Measurements from ENCODE around the gene MIDN.

The MIDN gene

DNA sequence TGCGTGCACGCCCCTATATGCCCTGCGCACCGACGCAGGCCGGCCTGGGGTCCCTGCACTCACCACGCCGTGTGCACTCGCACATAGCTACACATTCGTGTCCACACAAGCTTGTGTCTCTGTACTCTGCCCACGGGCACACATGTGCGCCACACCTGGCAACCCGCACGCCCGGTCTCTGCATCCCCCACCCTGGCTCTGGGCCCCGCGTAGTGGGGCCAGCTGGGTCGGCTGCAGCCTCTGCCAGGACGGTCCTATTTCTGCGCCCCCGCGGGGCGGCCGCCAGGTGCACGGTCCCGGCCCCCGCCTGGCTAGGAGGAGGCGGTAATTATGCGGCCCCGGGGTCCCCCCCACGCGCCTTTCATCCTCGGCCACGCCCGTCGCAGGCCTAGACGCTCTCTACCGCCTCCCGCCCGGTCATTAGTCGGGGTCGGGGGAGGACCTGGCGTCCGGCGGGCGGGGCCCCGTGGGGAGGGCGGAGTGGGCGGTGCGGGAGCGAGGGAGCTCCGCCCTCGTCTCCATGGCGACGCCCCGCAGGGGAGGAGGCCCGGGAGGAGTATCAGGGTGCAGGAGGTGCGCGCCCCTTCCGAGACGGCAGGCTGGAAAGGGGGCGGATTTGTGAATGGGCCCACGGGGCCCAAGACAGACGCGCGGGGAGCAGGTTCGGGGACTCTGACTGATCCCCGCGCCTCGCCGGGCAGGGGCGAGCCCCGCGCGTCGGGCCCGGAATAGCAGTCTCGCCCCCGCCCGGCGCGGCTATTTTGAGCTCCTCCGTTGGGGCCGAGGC is 17.9 kb downstream of the MIDN start:
- DNase-seq (ENCODE audit: extremely low spot score), result peak; percentile 91
- POLR2A ChIA-PET, result interaction anchor here (0.7 to 4.0 kb wide), 5 partner anchors 11 to 25 kb away, joined by 3 to 65 read pairs (median 4); partner anchors contain the start of gene ATP5F1D
- TF ChIP-seq, protein P1, sequence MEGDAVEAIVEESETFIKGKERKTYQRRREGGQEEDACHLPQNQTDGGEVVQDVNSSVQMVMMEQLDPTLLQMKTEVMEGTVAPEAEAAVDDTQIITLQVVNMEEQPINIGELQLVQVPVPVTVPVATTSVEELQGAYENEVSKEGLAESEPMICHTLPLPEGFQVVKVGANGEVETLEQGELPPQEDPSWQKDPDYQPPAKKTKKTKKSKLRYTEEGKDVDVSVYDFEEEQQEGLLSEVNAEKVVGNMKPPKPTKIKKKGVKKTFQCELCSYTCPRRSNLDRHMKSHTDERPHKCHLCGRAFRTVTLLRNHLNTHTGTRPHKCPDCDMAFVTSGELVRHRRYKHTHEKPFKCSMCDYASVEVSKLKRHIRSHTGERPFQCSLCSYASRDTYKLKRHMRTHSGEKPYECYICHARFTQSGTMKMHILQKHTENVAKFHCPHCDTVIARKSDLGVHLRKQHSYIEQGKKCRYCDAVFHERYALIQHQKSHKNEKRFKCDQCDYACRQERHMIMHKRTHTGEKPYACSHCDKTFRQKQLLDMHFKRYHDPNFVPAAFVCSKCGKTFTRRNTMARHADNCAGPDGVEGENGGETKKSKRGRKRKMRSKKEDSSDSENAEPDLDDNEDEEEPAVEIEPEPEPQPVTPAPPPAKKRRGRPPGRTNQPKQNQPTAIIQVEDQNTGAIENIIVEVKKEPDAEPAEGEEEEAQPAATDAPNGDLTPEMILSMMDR (IDR thresholded peaks at IDR 0.05; ENCODE audit: control extremely low read depth, extremely low read depth, low read depth, missing control alignments), result no peak
- CTCF ChIA-PET, result interaction anchor here (0.7 to 18.0 kb wide), 23 partner anchors 8 to 587 kb away, joined by 3 to 491 read pairs (median 4); partner anchors contain the start of genes ATP5F1D, CBARP, CNN2 and FAM174C

DNA sequence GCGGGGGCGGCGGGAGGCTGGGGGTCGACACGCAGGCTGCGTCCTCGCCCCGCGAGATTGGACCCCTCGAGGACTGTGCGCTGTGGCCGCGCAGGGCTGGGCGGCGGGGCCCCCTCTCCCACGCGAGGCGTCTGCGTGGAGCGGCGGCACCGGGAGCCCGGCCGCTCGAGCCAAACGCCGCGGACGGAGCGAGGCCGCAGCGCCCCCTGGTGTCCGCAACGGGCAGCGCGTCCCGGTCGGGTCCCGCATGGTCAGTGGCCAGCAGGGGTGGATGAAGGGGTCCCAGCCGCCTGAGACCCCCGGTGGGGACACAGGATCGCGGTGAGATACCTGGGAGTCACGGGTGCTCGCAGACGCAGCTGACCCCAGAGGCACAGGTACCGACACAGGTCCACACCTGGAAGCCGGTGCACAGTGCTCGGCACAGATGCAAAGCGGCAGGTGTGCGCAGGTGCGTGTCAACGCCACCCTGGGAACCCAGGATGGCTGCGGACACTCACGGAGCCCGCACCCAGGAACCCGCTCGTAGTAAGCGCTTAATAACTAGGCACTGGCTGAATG is 18.6 kb downstream of the MIDN start:
- POLR2A ChIA-PET, result interaction anchor here (0.9 to 4.0 kb wide), 4 partner anchors 12 to 23 kb away, joined by 4 to 65 read pairs (median 4); no protein-coding TSS in a partner anchor
- DNase-seq (ENCODE audit: extremely low spot score), result no peak
- TF ChIP-seq, protein P1 (IDR thresholded peaks at IDR 0.05; ENCODE audit: control extremely low read depth, extremely low read depth, low read depth, missing control alignments), result peak; percentile 99
- CTCF ChIA-PET, result interaction anchor here (0.7 to 18.0 kb wide), 22 partner anchors 8 to 586 kb away, joined by 3 to 491 read pairs (median 4); partner anchors contain the start of genes ATP5F1D, CBARP, CNN2 and FAM174C

DNA sequence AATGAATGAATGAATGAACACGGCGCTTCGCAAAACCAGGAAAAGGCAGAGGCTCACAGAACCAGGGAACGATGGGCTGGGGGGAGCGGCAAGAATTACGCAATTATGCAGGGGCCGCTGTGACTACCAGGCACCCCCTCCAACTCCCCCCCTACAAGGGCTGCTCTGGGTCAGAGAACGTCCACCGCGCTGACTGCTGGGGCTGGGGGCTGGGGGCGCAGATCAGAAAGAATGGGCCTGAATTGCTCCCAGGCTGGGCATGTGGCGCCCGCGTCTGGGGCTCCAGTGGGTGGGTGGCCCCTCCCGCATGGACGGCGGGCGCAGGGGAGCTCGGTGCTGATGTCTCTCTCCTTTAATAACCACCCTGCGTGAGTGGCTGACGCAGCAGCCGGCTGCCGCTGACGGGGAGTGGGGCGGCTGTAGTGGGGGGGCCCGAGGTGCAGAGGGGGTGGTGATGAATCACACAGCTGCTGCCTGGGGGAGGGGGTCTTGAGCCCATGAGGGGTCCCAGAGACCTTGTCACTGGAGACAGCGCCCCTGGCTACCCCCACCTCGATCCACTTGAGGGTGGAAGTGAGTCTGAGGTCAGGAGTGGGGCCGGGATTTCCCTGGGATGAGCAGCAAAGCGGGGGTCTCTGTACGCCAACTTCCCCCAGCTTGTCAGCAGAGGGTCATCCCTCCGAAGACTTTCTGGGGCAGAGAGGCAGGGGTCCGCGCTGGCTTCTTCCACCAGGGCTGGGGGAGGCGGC is 19.3 kb downstream of the MIDN start:
- TF ChIP-seq, protein P1 (IDR thresholded peaks at IDR 0.05; ENCODE audit: control extremely low read depth, extremely low read depth, low read depth, missing control alignments), result no peak
- ChIA-PET POLR2A (interaction anchor here (4.0 kb wide), 1 partner anchor 23 kb away, joined by 65 read pairs; no protein-coding TSS in a partner anchor), CTCF (interaction anchor here (1.4 to 18.0 kb wide), 6 partner anchors 12 to 105 kb away, joined by 3 to 491 read pairs (median 14); partner anchors contain the start of genes ATP5F1D and CBARP)
- no peak for DNase-seq (ENCODE audit: extremely low spot score)

DNA sequence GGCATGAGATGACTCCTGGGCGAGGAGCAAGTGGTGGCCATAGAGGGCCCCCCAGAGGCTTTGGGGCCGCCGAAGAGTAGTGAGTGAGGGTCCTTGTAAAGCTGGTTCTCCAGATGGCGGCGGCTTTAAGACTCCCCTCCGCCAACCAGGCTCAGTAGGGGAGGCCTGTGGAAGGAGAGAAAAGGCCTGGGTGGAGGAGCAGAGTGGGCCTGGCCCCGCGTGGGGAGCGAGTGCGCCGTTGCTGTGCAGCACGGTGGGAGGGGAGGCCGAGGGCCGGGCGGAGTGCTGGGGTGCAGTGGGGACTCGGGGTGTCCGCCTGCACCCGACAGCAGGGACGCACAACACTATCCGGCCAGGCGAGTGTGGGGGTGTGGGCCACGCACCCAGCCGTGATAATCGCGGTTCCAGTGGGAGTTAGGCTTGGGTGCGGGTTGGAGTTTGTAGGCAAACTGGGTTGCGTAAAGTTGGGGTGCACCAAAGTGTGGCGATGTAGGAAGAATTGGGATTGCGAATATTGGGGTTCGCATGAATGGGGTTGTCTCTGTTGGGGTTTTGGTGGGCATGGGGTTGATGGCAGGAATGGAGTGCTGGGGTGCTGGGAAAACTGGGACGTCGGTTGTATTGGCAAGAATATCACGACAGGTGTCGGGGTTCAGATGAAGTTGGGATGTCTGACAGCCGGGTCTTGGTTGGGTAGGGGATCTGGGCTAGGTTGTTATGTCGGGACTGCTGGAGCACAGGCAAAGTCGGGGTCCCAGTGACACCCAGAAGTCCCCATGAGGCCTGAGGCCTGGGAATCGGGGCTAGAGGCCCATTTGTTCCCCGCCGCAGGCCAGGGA is 20.1 kb downstream of the MIDN start:
- ChIA-PET CTCF (interaction anchor here (1.0 to 18.0 kb wide), 7 partner anchors 11 to 105 kb away, joined by 3 to 491 read pairs (median 7); partner anchors contain the start of genes ATP5F1D and CBARP), POLR2A (interaction anchor here (0.6 to 4.0 kb wide), 29 partner anchors 9 to 1208 kb away, joined by 3 to 65 read pairs (median 4); partner anchors contain the start of genes ATP5F1D, CNN2 and GADD45B)
- no peak for DNase-seq (ENCODE audit: extremely low spot score)
- TF ChIP-seq, protein P1 (IDR thresholded peaks at IDR 0.05; ENCODE audit: control extremely low read depth, extremely low read depth, low read depth, missing control alignments), result no peak

DNA sequence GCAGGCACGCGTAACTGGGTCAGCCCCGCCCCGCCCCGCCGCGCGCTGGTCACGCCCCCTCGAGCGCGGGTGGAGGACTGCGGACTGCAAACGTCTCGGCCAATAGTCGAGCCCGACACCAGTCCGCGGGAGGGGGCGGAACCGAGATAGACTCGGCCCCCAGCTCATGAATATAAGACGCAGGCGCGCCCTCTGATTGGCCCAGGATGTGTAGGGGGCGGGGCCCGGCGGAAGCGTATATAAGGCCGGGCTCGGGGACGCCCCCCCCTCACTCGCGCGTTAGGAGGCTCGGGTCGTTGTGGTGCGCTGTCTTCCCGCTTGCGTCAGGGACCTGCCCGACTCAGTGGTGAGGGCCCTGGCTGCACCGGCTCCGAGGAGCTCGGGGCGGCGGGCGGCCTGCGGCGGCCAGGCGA is 20.7 kb downstream of the MIDN start, which contains the start of gene CIRBP:
TSS of gene CIRBP (plus strand) at position 268 of the 413 bp plus-strand sequence. CDS start 1,602 bp downstream, outside the sequence.
- POLR2A ChIA-PET, result interaction anchor here (0.6 to 4.0 kb wide), 30 partner anchors 10 to 1207 kb away, joined by 3 to 65 read pairs (median 4); partner anchors contain the start of genes ATP5F1D, CNN2 and GADD45B
- CTCF ChIA-PET, result interaction anchor here (0.6 to 18.0 kb wide), 8 partner anchors 10 to 1245 kb away, joined by 3 to 491 read pairs (median 4); partner anchors contain the start of genes ATP5F1D and CBARP

More for the DNA sequence above, 20.7 kb downstream of the MIDN start, which contains the start of gene CIRBP:
- TF ChIP-seq, protein P1 (IDR thresholded peaks at IDR 0.05; ENCODE audit: control extremely low read depth, extremely low read depth, low read depth, missing control alignments), result no peak
- DNase-seq (ENCODE audit: extremely low spot score), result peak; percentile 98

Data from GM10248 (cell line).